ENCODE results near the gene PHF2. TPM values are rescaled to one million over a fixed set of nuclear protein-coding genes. Genes with fewer than 3 reads are reported as not detected.

The PHF2 gene
- total RNA-seq, 1 experiment from 2014 or later: 11.6 TPM

DNA sequence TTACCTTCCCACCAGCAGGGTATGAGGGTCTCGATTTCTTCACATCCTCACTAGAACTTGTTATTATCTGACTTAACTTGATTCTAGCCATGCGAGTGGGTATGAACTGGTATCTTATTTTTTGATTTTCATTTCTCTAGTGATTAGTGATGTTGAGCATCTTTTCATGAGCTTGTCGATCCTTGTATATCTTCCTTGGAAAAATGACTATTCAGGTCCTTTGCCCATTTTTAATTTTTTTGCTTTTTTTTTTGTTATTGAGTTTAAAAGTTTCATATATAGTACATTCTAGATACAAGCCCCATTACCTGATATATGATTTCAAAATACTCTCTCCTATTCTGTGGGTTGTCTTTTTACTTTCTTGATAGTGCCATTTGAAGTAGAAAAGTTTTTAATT lies 61.5 kb downstream of the PHF2 start (continued):
- TF ChIP-seq MXD4 (CRISPR knock-in tag; IDR thresholded peaks at IDR 0.05; ENCODE audit: borderline replicate concordance): no peak
- no peak for TF ChIP-seq PRRX2 (CRISPR knock-in tag; IDR thresholded peaks at IDR 0.05)
- TF ChIP-seq MLX (CRISPR knock-in tag; IDR thresholded peaks at IDR 0.05): no peak

DNA sequence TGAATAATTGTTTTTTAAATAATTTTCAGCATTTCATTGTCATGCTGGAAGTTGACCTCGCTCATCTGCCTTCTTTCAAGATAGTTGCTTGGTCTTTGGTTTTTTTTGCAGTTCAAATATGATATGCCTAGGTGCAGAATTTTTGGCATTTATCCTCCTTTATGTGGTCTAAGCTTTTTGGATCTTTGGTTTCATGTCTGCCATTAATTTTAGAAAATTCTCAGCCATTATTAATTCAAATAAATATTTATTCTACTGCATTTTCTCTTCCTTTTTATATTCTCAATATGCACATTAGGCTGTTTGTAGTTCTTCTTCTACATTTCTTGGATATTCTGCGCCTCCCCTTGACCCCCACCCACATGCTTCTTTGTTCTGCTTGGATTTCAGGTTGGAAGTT lies 63.6 kb downstream of the PHF2 start:
- Mint-ChIP-seq H3K4me3 (no peak overlapping the region), H3K9me3 (peaks cover 15% of the 10 kb centered on the region), H3K27ac (no peak overlapping the region), H3K36me3 (peaks cover 32% of the 10 kb centered on the region), H3K27me3 (ENCODE audit: low read depth) (no peaks in the 10 kb centered on the region; the same call in 1 of the 2 replicates), H3K4me1 (no peaks in the 10 kb centered on the region; the same call in 1 of the 2 replicates)
- ATAC-seq (no peak), DNase-seq (ENCODE audit: low spot score) (no peak)
- TF ChIP-seq, protein P1, sequence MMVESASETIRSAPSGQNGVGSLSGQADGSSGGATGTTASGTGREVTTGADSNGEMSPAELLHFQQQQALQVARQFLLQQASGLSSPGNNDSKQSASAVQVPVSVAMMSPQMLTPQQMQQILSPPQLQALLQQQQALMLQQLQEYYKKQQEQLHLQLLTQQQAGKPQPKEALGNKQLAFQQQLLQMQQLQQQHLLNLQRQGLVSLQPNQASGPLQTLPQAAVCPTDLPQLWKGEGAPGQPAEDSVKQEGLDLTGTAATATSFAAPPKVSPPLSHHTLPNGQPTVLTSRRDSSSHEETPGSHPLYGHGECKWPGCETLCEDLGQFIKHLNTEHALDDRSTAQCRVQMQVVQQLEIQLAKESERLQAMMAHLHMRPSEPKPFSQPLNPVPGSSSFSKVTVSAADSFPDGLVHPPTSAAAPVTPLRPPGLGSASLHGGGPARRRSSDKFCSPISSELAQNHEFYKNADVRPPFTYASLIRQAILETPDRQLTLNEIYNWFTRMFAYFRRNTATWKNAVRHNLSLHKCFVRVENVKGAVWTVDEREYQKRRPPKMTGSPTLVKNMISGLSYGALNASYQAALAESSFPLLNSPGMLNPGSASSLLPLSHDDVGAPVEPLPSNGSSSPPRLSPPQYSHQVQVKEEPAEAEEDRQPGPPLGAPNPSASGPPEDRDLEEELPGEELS (CRISPR knock-in tag; IDR thresholded peaks at IDR 0.05): no peak
- TF ChIP-seq IRF2 (CRISPR knock-in tag; IDR thresholded peaks at IDR 0.05; ENCODE audit: borderline replicate concordance, low read depth) (no peak), CBFB (CRISPR knock-in tag; IDR thresholded peaks at IDR 0.05; ENCODE audit: low read depth) (no peak)
- ChIA-PET POLR2A (no interaction called here), CTCF (interaction anchor here (2.3 kb wide), 1 partner anchor 73 kb away, joined by 6 read pairs; no protein-coding TSS in a partner anchor)

DNA sequence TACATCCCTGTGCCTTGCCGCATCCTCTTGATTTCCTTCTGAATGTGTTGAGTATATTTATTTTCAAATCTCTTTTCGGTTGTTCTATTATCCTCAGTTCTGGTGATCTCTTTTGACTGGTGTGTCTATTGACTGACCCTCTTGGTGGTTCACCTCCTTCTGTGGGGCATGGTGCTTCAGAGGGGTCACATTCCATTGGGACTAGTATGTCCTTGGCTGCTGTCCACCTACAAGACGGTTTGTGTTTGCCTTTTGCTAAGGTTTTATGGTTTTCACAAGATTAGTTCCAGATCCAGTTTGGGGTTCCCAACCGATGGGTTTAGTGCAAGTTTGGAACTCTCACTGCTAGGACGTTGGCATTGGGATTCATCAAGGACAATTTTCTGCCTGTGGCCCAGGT lies 66.6 kb downstream of the PHF2 start:
- no peaks in the 10 kb centered on the region; the same call in 1 of the 2 replicates for H3K27me3 Mint-ChIP-seq (ENCODE audit: low read depth)
- peaks cover 13% of the 10 kb centered on the region for H3K36me3 Mint-ChIP-seq
- CTCF ChIA-PET: interaction anchor here (1.0 kb wide), 1 partner anchor 489 kb away, joined by 6 read pairs; no protein-coding TSS in a partner anchor
- H3K4me3 Mint-ChIP-seq: no peak overlapping the region
- ATAC-seq: no peak
- TF ChIP-seq ELF4 (CRISPR knock-in tag; IDR thresholded peaks at IDR 0.05; ENCODE audit: low read depth) (no peak), ZNF532 (CRISPR knock-in tag; IDR thresholded peaks at IDR 0.05; ENCODE audit: borderline replicate concordance) (no peak), GRHL2 (CRISPR knock-in tag; IDR thresholded peaks at IDR 0.05; ENCODE audit: insufficient replicate concordance, severe bottlenecking) (no peak), ATF1 (CRISPR knock-in tag; IDR thresholded peaks at IDR 0.05) (no peak)
- TF ChIP-seq, protein P2, sequence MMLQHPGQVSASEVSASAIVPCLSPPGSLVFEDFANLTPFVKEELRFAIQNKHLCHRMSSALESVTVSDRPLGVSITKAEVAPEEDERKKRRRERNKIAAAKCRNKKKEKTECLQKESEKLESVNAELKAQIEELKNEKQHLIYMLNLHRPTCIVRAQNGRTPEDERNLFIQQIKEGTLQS (CRISPR knock-in tag; conservative IDR thresholded peaks at IDR 0.05): no peak
- TF ChIP-seq, protein P3, sequence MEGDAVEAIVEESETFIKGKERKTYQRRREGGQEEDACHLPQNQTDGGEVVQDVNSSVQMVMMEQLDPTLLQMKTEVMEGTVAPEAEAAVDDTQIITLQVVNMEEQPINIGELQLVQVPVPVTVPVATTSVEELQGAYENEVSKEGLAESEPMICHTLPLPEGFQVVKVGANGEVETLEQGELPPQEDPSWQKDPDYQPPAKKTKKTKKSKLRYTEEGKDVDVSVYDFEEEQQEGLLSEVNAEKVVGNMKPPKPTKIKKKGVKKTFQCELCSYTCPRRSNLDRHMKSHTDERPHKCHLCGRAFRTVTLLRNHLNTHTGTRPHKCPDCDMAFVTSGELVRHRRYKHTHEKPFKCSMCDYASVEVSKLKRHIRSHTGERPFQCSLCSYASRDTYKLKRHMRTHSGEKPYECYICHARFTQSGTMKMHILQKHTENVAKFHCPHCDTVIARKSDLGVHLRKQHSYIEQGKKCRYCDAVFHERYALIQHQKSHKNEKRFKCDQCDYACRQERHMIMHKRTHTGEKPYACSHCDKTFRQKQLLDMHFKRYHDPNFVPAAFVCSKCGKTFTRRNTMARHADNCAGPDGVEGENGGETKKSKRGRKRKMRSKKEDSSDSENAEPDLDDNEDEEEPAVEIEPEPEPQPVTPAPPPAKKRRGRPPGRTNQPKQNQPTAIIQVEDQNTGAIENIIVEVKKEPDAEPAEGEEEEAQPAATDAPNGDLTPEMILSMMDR (IDR thresholded peaks at IDR 0.05): no peak
- POLR2A ChIA-PET: no interaction called here
- no peak for DNase-seq (ENCODE audit: low spot score)
- H3K9me3 Mint-ChIP-seq: peaks cover 6% of the 10 kb centered on the region
- no peaks in the 10 kb centered on the region; the same call in 1 of the 2 replicates for H3K4me1 Mint-ChIP-seq
- H3K27ac Mint-ChIP-seq: no peak overlapping the region
